ENCODE results near the gene BAIAP3.

The BAIAP3 gene

DNA sequence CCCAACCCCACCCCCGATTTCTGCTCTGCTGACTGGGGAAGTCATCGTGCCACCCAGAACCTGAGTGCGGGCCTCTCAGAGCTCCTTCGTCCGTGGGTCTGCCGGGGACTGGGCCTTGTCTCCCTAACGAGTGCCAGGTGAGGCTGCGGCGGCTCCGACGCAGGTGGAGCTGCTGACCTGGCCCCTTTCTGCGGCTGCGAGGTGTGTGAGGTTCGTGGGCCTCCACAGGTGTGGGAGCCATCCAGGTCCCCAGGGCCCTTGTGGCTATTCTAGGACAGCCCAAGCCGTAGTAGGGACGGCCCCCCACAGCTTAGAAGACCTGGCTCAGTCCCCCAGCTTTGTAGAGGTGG is 21.0 kb upstream of the BAIAP3 start:
- Histone ChIP-seq H3K4me3 (IDR thresholded peaks at IDR 0.05; ENCODE audit: insufficient read depth, low read depth, low read length) (no peak overlapping the region), H2AFZ (ENCODE audit: low read depth) (no peak overlapping the region), H3K36me3 (ENCODE audit: insufficient read depth) (peaks cover 21% of the 10 kb centered on the region; the same call in 1 of the 2 replicates), H3K4me1 (ENCODE audit: low read depth, poor library complexity, severe bottlenecking) (peaks cover 16% of the 10 kb centered on the region), H3K27ac (no peak overlapping the region), H4K20me1 (ENCODE audit: insufficient read depth) (peaks cover 40% of the 10 kb centered on the region), H3K4me2 (no peak overlapping the region), H3K27me3 (ENCODE audit: insufficient read depth, low read depth) (no peaks in the 10 kb centered on the region), H3K79me2 (ENCODE audit: insufficient read depth, low read depth) (peaks cover 66% of the 10 kb centered on the region), H3K9ac (no peak overlapping the region)
- TF ChIP-seq, protein P1, sequence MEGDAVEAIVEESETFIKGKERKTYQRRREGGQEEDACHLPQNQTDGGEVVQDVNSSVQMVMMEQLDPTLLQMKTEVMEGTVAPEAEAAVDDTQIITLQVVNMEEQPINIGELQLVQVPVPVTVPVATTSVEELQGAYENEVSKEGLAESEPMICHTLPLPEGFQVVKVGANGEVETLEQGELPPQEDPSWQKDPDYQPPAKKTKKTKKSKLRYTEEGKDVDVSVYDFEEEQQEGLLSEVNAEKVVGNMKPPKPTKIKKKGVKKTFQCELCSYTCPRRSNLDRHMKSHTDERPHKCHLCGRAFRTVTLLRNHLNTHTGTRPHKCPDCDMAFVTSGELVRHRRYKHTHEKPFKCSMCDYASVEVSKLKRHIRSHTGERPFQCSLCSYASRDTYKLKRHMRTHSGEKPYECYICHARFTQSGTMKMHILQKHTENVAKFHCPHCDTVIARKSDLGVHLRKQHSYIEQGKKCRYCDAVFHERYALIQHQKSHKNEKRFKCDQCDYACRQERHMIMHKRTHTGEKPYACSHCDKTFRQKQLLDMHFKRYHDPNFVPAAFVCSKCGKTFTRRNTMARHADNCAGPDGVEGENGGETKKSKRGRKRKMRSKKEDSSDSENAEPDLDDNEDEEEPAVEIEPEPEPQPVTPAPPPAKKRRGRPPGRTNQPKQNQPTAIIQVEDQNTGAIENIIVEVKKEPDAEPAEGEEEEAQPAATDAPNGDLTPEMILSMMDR (conservative IDR thresholded peaks at IDR 0.05; ENCODE audit: low read depth, low read length) = no peak

DNA sequence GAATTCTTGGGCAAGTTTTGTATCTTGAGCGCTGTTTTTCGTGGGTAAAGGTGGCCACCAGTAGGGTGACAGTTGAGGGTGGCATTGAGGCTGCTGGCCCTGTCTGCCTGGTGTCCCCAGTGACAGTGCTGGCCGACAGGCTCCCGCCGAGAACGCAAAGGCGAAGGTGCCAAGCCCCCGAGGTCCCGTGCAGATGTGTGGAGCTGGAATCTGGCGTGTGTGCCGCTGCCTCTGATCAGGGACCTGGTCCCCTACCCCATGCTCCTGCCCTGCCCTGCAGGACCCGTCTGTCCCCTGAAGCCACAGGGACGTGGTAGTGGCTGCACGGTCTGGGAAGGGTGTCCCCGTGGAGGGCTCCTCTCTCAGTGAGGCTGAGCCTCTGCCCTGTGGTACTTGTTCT is 20.5 kb upstream of the BAIAP3 start:
- no peaks in the 10 kb centered on the region for H3K27me3 ChIP-seq (ENCODE audit: insufficient read depth, low read depth)
- H3K4me3 ChIP-seq (IDR thresholded peaks at IDR 0.05; ENCODE audit: insufficient read depth, low read depth, low read length) = no peak overlapping the region
- H3K9ac ChIP-seq = no peak overlapping the region
- TF ChIP-seq, protein P1 (conservative IDR thresholded peaks at IDR 0.05; ENCODE audit: low read depth, low read length) = no peak
- H3K4me1 ChIP-seq (ENCODE audit: low read depth, poor library complexity, severe bottlenecking) = peaks cover 16% of the 10 kb centered on the region
- H2AFZ ChIP-seq (ENCODE audit: low read depth) = no peak overlapping the region
- H3K79me2 ChIP-seq (ENCODE audit: insufficient read depth, low read depth) = peaks cover 66% of the 10 kb centered on the region
- no peak overlapping the region for H3K4me2 ChIP-seq
- no peak overlapping the region for H3K27ac ChIP-seq
- peaks cover 24% of the 10 kb centered on the region; the same call in 1 of the 2 replicates for H3K36me3 ChIP-seq (ENCODE audit: insufficient read depth)
- peaks cover 40% of the 10 kb centered on the region for H4K20me1 ChIP-seq (ENCODE audit: insufficient read depth)

- Histone ChIP-seq H3K36me3 (ENCODE audit: insufficient read depth) (peaks cover 29% of the 10 kb centered on the region; the same call in 1 of the 2 replicates), H4K20me1 (ENCODE audit: insufficient read depth) (peaks cover 40% of the 10 kb centered on the region), H2AFZ (ENCODE audit: low read depth) (no peak overlapping the region), H3K9ac (no peak overlapping the region), H3K4me2 (no peak overlapping the region), H3K4me1 (ENCODE audit: low read depth, poor library complexity, severe bottlenecking) (peaks cover 16% of the 10 kb centered on the region), H3K79me2 (ENCODE audit: insufficient read depth, low read depth) (peaks cover 66% of the 10 kb centered on the region), H3K4me3 (IDR thresholded peaks at IDR 0.05; ENCODE audit: insufficient read depth, low read depth, low read length) (no peak overlapping the region), H3K27me3 (ENCODE audit: insufficient read depth, low read depth) (no peaks in the 10 kb centered on the region), H3K27ac (no peak overlapping the region)
- TF ChIP-seq, protein P1 (conservative IDR thresholded peaks at IDR 0.05; ENCODE audit: low read depth, low read length) = no peak
Observed at GRCh38 chr16:1313721-1314369, 19.6 kb upstream of the BAIAP3 start.

DNA sequence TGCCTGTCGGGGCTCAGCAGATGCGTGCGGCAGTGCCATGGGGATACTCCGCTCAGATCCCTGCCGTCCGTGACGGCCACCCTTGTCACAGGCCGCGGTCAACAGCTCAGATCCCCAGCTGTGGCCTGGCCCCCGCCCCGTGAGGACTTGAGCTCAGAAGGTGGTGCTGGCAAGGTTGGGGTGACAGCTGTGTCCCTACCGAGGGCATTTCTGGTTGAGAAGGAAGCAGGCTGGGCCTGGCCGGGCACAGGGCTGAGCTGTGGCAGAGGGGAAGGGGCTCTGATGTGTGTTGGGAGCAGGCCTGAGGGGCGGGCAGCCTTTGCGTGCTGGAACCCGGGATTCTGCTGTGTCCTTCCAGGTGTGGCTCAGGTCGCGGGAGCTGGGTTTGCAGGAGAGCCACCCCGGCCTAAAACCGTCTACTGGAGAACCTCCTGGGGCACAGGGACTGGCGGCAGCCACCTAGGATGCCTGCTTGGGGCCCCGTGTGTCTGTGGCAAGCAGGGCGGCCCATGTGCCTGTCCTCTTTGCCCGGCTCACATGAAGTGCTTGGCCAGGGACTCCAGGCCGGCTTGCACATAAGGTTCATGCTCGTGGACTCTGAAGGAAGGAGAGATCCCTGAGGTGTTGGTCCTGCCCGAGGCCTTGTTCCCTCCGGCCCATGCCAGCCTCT is 18.9 kb upstream of the BAIAP3 start:
- Histone ChIP-seq H3K4me3 (IDR thresholded peaks at IDR 0.05; ENCODE audit: insufficient read depth, low read depth, low read length) (no peak overlapping the region), H3K27me3 (ENCODE audit: insufficient read depth, low read depth) (no peaks in the 10 kb centered on the region), H2AFZ (ENCODE audit: low read depth) (no peak overlapping the region), H3K4me1 (ENCODE audit: low read depth, poor library complexity, severe bottlenecking) (peaks cover 16% of the 10 kb centered on the region), H4K20me1 (ENCODE audit: insufficient read depth) (peaks cover 40% of the 10 kb centered on the region), H3K79me2 (ENCODE audit: insufficient read depth, low read depth) (peaks cover 66% of the 10 kb centered on the region), H3K4me2 (no peak overlapping the region), H3K27ac (no peak overlapping the region), H3K9ac (no peak overlapping the region), H3K36me3 (ENCODE audit: insufficient read depth) (peaks cover 29% of the 10 kb centered on the region; the same call in 1 of the 2 replicates)
- TF ChIP-seq, protein P1 (conservative IDR thresholded peaks at IDR 0.05; ENCODE audit: low read depth, low read length) = no peak

All from KMS-11 (cell line).